GM19025 (cell line): Measurements from ENCODE around the gene FGD2.

Source experiments
- ATAC-seq: cut with Tn5 transposase; IDR thresholded peaks from one replicate; pipeline ENCODE4 v1.9.1; 2021; ENCODE audit warnings: mild to moderate bottlenecking, low read depth, moderate library complexity; ENCODE audit not compliant: unreplicated experiment

Gene FGD2

GRCh38 chr6:37005061-37005810 lies at the start of gene FGD2:
FGD2 (plus strand) TSS chr6:37005655; CDS start chr6:37005818, 163 bp downstream.
- peak; percentile 61 for ATAC-seq

DNA sequence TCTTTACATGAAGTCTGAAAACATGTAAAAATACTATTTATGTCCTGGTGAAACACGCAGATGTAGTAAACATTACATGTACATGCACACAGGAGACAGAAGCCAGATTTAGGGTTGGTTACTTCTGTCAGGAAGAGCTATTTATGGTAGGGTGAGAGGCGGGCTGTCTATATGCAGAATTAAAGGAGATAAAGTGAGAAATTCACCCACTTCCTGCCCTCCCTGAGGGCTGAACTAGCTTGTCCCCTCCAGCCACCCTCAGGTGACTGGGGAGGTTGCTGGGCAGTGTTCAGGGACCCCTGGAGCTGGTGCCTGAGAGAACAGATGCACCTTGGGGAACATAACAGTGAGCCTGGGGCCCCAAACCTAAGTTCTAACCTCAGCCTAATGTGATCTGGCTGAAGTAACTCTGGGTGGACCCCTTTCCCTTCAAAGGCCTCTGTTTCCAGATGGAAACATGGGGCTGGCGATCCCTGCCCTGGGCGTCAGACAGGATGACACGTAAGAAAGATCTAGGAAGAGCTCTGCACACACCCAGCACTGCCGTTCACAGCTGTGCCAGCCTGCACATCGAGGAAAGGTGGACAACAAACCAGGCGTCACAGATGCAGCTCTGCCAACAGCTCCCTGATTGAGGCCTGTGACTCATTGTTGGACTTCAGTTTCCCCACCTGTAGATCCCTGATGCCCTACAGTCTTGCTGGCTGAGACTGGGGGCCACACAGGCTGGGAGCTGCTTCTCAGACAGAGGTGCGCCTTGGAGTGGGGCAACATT lies 49.6 kb upstream of the FGD2 start:
- ATAC-seq, result no peak

DNA sequence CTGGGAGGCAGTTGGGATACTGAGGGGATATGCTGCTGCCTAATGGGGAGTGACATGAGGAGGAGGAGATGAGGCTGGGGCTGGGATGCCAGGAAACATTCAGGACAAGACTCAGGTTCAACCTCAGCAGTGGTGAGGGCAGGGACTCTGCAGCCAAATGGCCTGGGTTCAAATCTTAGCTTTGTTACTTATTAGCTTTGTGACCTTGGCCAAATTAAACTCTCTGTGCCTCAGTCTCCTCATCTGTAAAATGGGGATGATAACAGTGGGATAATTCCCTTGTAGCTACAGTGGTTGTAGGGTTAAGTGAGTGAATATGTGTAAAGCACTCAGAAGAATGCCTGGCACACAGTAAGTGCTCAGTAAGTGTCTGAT lies 49.0 kb upstream of the FGD2 start:
- ATAC-seq, result no peak

DNA sequence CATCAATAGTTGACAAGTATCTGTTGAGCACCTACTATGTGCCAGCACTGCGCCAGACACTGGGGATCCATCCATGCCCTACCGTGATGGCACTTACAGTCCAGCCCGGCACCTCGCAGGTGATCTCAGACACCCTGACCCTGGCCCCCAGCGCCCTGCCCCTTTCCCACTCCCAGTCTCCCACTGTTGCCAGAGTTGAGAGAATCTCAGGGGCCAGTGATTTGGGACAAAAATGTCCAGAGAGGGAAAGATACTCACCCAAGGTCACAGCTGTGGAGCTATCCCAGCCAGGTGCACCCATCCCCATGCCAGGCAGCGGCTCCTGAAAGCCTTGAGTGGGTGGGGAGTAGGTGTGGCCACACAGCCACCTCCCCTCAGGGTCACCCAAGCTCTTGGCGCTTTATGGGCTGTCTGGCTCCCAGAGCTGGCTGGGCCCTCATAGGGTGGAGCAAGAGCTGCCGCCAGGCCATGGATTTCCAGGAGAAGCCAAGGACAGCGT lies 47.6 kb upstream of the FGD2 start:
- ATAC-seq, result no peak

DNA sequence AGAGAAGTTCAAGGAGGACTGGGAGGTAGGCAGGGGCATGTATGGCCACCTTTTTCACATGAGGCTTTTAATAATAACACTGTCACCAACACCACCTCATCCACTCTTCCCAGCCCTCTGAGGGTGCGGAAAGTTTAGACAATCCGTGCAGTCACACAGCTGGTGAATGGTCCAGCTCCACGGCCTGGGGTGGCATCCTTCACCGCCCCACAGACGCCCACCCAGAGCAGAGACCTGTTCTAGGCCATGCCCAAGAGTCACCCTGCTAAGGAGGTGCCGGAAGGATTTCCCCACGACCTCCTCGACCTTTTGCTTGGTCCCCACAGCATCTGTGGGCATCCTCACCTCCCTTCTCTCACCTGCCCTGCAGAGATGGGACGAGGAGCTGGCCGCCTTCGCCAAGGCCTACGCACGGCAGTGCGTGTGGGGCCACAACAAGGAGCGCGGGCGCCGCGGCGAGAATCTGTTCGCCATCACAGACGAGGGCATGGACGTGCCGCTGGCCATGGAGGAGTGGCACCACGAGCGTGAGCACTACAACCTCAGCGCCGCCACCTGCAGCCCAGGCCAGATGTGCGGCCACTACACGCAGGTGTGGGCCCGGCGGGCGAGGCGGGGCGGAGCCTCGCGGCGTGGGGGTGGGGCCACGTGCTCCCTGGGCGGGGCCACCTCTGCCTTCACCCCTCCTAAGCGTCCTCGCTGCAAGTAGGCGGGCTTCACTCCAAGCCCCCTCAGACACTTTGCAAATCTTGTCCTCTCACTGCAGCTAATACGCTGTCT lies 46.5 kb upstream of the FGD2 start:
- no peak for ATAC-seq

DNA sequence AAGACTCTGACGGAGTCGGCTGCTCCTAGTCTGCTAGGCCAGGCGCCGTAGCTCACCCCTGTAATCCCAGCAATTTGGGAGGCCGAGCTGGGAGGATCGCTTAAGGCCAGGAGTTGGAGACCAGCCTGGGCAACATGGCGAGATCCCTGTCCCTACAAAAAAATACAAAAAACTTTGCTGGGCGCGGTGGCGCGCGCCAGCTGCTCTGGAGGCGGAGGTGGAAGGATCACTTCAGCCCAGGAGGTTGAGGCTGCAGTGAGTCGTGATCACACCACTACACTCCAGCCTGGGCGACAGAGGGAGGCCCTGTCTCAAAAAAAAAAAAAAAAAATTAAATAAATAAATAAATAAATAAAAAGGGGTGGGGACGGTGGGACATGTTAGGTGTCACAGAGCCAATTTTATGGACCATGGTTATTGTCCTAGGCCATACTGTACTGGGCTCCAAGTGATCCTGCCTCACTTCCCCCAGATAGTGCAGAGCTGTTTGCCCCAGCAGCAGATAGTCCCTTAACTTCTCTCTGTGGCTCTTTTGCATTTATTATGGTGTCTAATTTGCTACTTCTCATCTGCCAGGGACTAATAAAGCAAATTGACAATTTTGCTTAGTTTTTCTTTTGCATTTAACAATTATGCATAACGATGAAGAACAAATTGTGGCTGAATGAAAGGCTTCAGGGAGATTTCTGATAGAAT lies 45.8 kb upstream of the FGD2 start:
- ATAC-seq, result no peak

DNA sequence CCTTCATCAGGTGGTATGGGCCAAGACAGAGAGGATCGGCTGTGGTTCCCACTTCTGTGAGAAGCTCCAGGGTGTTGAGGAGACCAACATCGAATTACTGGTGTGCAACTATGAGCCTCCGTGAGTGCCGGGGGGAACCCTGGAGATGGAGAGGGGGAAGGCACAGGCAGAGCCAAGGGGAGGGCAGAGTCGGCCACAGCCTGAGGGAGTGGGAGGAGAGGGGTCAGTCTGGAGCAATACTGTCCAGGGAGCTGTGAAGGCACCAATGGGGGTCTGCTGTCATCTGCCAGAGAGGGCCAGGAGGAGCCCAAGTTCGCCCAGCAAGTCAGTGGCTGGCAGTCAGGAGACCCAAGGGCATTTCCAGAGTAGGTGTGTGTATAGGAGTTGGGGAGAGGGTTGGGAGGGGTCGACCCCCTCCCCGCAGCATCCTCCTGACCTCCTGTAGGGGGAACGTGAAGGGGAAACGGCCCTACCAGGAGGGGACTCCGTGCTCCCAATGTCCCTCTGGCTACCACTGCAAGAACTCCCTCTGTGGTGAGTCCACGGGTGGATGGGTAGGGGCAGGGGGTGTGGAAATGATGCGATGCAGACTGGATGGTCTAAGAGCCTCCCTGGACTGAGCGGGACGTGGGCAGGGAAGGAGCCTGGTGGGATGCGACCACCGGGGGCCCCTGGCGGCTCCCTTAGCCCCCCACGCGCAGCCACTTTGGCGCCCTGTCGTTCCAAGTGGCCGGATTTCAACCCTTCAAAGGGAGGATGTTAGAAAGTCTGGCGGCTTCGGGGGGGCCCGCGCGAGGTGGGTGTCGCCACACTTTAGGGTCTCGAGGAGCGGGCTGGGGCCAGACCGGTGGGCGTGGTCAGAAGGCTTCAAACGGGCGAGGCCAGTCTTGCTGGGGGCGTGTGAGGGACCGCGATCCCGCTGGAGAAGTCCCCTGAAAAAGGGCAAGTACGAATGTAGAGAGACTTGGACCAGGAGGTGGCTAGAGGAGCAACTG lies 43.7 kb upstream of the FGD2 start:
- no peak for ATAC-seq

GRCh38 chr6:36962874-36963273 lies 42.6 kb upstream of the FGD2 start:
- ATAC-seq, result no peak

DNA sequence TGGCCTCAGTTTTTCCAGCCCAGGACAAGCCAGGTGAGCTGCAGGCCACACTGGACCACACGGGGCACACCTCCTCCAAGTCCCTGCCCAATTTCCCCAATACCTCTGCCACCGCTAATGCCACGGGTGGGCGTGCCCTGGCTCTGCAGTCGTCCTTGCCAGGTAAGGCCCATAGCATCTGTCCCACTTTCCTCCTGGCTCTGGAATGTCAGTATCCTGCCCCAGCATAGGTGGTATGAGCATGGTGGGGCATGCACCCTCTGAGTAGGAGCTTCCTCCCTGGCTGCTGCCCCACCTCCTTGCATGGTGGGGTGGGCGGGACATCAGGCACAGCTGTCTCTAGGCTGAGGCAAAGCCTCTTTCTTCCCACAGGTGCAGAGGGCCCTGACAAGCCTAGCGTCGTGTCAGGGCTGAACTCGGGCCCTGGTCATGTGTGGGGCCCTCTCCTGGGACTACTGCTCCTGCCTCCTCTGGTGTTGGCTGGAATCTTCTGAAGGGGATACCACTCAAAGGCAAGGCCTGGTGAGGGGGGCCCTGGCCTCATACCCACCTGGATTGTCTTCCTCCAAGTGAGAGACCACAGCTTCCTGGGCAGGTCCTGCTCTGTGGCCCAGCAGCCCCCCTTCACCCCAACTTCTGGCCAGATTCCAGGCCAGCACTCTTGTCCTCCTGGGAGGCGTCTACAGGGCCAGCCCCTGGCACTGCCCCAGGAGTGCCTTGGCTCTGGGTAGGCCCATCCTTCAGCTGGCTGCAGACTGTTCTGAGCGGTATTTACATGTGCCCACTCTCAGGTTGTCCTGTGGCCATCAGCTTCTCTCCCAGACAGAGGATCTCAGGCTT lies 41.8 kb upstream of the FGD2 start:
- no peak for ATAC-seq

DNA sequence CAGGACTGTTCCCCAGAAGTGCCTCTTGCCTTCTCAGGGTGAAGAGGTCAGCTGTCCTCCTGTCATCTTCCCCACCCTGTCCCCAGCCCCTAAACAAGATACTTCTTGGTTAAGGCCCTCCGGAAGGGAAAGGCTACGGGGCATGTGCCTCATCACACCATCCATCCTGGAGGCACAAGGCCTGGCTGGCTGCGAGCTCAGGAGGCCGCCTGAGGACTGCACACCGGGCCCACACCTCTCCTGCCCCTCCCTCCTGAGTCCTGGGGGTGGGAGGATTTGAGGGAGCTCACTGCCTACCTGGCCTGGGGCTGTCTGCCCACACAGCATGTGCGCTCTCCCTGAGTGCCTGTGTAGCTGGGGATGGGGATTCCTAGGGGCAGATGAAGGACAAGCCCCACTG lies 41.1 kb upstream of the FGD2 start:
- no peak for ATAC-seq

DNA sequence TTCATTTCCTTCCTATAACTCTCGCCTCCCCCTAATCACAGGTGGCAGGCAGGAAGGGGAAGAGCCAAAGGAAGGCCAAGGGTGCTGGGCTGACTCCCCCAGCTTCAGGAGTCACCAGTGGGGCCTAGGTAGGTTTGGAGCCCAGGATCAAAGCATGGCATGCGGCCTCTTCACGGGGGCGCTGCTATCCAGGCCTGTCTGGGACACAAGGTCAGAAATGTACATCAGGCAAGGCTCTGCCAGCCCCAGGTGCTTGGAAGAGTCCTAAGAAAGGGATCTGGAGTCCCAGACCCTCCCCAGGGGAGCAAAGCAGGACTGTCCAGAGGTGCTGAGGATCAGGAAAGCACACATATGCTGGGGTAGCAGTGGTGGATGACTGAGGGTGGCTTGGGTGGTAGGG lies 40.5 kb upstream of the FGD2 start:
- ATAC-seq, result no peak

- no peak for ATAC-seq
Measured at GRCh38 chr6:36967301-36967700, 38.2 kb upstream of the FGD2 start.

GRCh38 chr6:36967757-36968156 lies 37.7 kb upstream of the FGD2 start:
- no peak for ATAC-seq

GRCh38 chr6:36968266-36968977 lies 37.0 kb upstream of the FGD2 start:
- ATAC-seq, result no peak

GRCh38 chr6:36969240-36969691 lies 36.2 kb upstream of the FGD2 start:
- ATAC-seq, result no peak

DNA sequence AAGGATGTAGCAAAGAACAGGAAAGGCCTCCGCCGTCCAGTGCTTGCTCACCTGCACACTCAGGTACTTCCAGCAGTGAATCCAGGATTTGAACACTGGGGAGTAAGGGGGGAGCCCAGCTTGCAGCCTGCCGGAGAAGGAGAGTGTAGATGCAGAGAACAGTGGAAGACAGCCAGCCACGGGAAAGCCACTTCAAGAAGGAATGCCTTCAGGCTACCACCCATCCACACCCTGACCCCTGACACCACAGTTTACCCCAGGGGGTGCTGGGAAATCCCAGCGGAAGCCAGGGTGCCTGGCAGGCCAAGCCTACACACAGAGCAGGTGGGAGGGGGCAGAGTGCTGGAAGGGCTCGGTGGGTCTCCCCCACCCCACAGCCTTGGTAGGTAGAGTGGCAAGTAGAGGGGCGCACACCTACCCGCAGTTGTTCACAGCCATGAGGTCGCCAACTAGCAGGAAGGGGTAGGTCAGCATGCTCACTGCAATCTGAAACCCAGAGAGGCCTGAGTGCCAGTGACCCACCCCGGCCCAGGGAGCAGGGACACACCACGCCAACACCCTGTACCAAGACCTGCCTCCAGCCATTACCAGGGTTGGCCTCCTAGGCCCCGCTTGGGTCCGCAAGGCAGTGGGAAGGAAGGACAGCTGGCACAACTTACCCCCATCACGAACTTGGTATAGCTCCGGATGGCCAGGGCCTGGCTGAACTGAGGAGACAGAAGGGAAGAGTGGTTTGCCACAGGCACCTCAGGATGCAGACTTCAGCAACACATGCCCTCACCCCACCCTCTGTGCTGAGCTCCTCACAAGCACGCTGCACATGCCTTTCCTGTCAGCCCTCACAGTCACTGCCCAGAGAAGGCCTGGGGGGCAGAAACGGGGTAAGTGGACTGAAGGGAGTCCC lies 35.2 kb upstream of the FGD2 start:
- ATAC-seq, result no peak
